Suprapubic skin (tissue), 4 donors: ENCODE results near the gene SIRT3. TPM values are rescaled to one million over a fixed set of nuclear protein-coding genes. Genes with fewer than 3 reads are reported as not detected.

Experiments
- DNase-seq, 2 donors: peaks; one replicate each; pipeline ENCODE4 v3.0.0-alpha.2; 2019; ENCODE audit warnings: low spot score in 2 of 2
- H3K27ac ChIP-seq: fragments of 200-600 bp; sonication (generic); one replicate; pipeline ENCODE4 v1.5.1; 2019
- H3K27me3 ChIP-seq: fragments of 200-600 bp; sonication (generic); one replicate; pipeline ENCODE4 v1.5.1; 2019
- H3K36me3 ChIP-seq: fragments of 200-600 bp; sonication (generic); one replicate; pipeline ENCODE4 v1.5.1; 2019
- H3K4me1 ChIP-seq: fragments of 200-600 bp; sonication (generic); one replicate; pipeline ENCODE4 v1.5.1; 2019
- H3K4me3 ChIP-seq: fragments of 200-600 bp; sonication (generic); one replicate; pipeline ENCODE4 v1.5.1; 2019; ENCODE audit warnings: mild to moderate bottlenecking
- H3K9me3 ChIP-seq: fragments of 200-600 bp; sonication (generic); one replicate; pipeline ENCODE4 v1.5.1; 2019
- EP300 ChIP-seq: sonication (generic); formaldehyde crosslinking; IDR thresholded peaks from one replicate; pipeline ENCODE4 v1.6.1; 2017; ENCODE audit warnings: antibody characterized with exemption
- POLR2A ChIP-seq, 2 donors: fragments of 450-650 bp; IDR thresholded peaks; one replicate each; pipeline ENCODE4 v1.6.1; 2017; ENCODE audit warnings: antibody characterized with exemption in 2 of 2, mild to moderate bottlenecking in 2 of 2, moderate library complexity in 2 of 2
- POLR2AphosphoS5 ChIP-seq, 3 donors: sonication (generic); formaldehyde crosslinking; IDR thresholded peaks; one replicate each; pipeline ENCODE4 v1.6.1; 2017; ENCODE audit warnings: antibody characterized with exemption in 3 of 3
- WGBS: methylation state at CpG from one replicate; pipeline ENCODE4 v1.1.5; 2018; 5-methylcytosine and 5-hydroxymethylcytosine counted together
- total RNA-seq, 4 donors: library from RNA; depleted of rRNA; stranded (reverse); fragments of >200 nt; gene quantifications; one replicate each; pipeline ENCODE4 v1.1.0, GENCODE V29; 2016
- TF ChIP-seq, protein P1 (sequence below), 2 donors: fragments of 200-600 bp in 1 of 2; fragments of 450-650 bp in 1 of 2; sonication (generic) in 1 of 2; IDR thresholded peaks; one replicate each; pipeline ENCODE4 v1.5.1; 2016 to 2019; ENCODE audit warnings: antibody characterized with exemption in 2 of 2, mild to moderate bottlenecking in 1 of 2, moderate library complexity in 1 of 2

Gene SIRT3
- total RNA-seq, 4 donors from 2014 or later, result 9.1 to 20.1 (median 13.3) TPM

DNA sequence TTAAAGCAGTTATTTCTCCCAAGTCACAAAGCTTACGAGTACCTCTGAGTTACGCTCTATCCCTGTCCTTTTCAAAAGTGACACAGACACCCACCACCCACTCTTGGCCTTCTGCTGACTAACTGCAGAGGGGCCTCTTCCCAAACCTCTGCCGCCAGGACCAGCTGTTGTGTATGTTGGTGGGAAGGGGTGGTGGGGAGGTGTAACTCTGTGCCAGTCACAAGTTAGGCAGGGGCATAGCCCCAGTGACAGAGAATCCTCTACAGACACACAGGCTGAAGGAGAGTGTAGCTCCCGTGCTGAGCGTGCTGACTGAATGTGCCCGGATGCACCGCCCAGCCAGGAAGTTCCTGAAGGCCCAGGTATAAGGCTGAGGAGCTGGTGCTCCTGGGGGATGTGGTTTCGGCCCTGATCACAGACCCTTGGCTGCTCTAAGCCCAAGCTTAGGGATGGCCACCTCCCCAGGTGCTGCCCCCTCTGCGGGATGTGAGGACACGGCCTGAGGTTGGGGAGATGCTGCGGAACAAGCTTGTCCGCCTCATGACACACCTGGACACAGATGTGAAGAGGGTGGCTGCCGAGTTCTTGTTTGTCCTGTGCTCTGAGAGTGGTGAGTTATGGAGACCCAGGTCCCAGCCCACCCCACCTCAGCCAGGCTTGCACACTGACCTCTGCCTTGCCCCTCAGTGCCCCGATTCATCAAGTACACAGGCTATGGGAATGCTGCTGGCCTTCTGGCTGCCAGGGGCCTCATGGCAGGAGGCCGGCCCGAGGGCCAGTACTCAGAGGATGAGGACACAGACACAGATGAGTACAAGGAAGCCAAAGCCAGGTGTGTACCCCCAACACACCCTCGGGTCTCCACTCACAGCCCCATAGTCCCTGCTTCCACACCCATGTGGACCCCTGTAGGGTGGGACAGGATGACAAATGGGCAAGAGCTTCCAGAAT lies 23.7 kb downstream of the SIRT3 start:
- no peaks in the 10 kb centered on the region for H3K27me3 ChIP-seq
- TF ChIP-seq, protein P1, sequence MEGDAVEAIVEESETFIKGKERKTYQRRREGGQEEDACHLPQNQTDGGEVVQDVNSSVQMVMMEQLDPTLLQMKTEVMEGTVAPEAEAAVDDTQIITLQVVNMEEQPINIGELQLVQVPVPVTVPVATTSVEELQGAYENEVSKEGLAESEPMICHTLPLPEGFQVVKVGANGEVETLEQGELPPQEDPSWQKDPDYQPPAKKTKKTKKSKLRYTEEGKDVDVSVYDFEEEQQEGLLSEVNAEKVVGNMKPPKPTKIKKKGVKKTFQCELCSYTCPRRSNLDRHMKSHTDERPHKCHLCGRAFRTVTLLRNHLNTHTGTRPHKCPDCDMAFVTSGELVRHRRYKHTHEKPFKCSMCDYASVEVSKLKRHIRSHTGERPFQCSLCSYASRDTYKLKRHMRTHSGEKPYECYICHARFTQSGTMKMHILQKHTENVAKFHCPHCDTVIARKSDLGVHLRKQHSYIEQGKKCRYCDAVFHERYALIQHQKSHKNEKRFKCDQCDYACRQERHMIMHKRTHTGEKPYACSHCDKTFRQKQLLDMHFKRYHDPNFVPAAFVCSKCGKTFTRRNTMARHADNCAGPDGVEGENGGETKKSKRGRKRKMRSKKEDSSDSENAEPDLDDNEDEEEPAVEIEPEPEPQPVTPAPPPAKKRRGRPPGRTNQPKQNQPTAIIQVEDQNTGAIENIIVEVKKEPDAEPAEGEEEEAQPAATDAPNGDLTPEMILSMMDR (IDR thresholded peaks at IDR 0.05), result no peak
- TF ChIP-seq POLR2AphosphoS5 (IDR thresholded peaks at IDR 0.05), result no peak
- no peak for TF ChIP-seq EP300
- no peak for TF ChIP-seq POLR2A (IDR thresholded peaks at IDR 0.05)
- DNase-seq, result peak; percentile 55 to 56
- no peaks in the 10 kb centered on the region for H3K9me3 ChIP-seq
- no peak overlapping the region for H3K4me3 ChIP-seq
- WGBS, result 86% methylated on average over 14 of the region's 17 CpGs
- H3K4me1 ChIP-seq, result peaks cover 24% of the 10 kb centered on the region
- no peak overlapping the region for H3K27ac ChIP-seq
- H3K36me3 ChIP-seq, result peaks cover 68% of the 10 kb centered on the region

DNA sequence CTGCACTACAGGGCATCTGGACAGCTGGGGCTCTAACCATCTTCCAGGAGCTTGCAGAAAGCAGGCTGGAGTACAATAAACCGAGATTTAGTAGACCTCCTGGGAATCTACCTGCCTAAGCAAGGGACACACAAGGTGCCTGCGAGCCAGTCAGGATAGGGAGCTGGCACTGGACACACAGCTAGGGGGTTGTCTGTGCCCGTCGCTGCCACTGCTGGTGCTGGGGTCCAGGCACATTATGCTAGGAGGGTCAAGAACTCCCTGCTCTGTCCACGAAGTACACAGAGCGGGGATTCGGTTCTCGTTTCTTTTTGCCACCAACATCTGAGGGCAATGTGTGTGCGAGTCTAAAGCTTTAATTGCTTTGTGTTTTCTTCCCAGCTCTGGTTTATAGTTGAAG lies 24.4 kb downstream of the SIRT3 start:
- H3K9me3 ChIP-seq, result no peaks in the 10 kb centered on the region
- H3K4me3 ChIP-seq, result no peak overlapping the region
- peak; percentile 26 to 55 for DNase-seq
- no peaks in the 10 kb centered on the region for H3K27me3 ChIP-seq
- H3K36me3 ChIP-seq, result peaks cover 68% of the 10 kb centered on the region
- H3K27ac ChIP-seq, result no peak overlapping the region
- TF ChIP-seq, protein P1 (IDR thresholded peaks at IDR 0.05), result no peak
- no peak for TF ChIP-seq POLR2AphosphoS5 (IDR thresholded peaks at IDR 0.05)
- no peak for TF ChIP-seq POLR2A (IDR thresholded peaks at IDR 0.05)
- no peak for TF ChIP-seq EP300
- peaks cover 24% of the 10 kb centered on the region for H3K4me1 ChIP-seq
- WGBS, result 82% methylated on average over 9 of the region's 9 CpGs

DNA sequence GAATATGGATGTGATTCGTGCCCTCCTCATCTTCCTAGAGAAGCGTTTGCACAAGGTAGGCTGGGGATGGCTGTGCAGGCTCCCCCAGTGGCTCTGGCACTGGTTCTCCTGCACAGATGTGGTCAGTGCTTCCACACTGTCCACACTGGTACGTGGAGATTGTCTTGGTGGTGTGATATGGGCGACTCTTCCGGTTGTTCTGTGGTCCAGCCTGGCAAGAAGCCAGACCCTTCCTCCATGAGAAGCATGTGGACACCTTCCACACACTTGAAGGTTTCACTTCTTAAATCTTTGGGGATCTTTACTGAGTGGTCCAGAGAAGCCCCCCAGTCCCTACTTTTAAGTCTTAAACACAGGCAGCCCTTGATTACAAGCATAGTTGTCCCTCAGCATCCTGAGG lies 24.8 kb downstream of the SIRT3 start:
- Histone ChIP-seq H3K4me1 (peaks cover 27% of the 10 kb centered on the region), H3K27me3 (no peaks in the 10 kb centered on the region), H3K4me3 (no peak overlapping the region), H3K27ac (no peak overlapping the region), H3K9me3 (no peaks in the 10 kb centered on the region), H3K36me3 (peaks cover 68% of the 10 kb centered on the region)
- TF ChIP-seq EP300, result no peak
- TF ChIP-seq, protein P1 (IDR thresholded peaks at IDR 0.05), result no peak
- TF ChIP-seq POLR2A (IDR thresholded peaks at IDR 0.05), result no peak
- TF ChIP-seq POLR2AphosphoS5 (IDR thresholded peaks at IDR 0.05), result no peak
- peak in 1 of 2 donors; percentile 69 for DNase-seq
- WGBS, result 63% methylated on average over 4 of the region's 5 CpGs

DNA sequence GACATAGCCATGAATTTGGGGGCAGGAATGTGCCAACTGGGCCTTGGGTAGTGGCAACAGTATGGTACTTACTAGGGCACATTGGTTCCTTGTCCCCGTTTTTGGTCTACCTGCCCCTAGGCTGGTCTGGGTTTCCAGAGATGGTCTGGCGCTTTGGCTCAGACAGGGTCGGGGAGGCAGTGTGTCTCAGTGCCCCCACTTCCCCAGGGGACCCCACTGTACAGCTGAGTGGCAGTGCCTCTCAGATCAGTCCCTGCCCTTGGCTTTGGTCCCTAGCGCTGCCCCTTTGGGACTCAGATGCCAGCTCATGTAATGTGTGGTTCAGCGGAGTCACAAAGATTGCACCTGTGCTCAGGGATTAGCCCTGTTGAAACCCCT lies 25.4 kb downstream of the SIRT3 start:
- TF ChIP-seq EP300 (no peak), POLR2A (IDR thresholded peaks at IDR 0.05) (no peak)
- TF ChIP-seq, protein P1 (IDR thresholded peaks at IDR 0.05), result no peak
- no peaks in the 10 kb centered on the region for H3K27me3 ChIP-seq
- H3K4me1 ChIP-seq, result peaks cover 32% of the 10 kb centered on the region
- H3K27ac ChIP-seq, result no peak overlapping the region
- no peak overlapping the region for H3K4me3 ChIP-seq
- peak; percentile 57 to 67 for DNase-seq
- H3K36me3 ChIP-seq, result peaks cover 63% of the 10 kb centered on the region
- H3K9me3 ChIP-seq, result no peaks in the 10 kb centered on the region
- 86% methylated on average over 3 of the region's 5 CpGs for WGBS

DNA sequence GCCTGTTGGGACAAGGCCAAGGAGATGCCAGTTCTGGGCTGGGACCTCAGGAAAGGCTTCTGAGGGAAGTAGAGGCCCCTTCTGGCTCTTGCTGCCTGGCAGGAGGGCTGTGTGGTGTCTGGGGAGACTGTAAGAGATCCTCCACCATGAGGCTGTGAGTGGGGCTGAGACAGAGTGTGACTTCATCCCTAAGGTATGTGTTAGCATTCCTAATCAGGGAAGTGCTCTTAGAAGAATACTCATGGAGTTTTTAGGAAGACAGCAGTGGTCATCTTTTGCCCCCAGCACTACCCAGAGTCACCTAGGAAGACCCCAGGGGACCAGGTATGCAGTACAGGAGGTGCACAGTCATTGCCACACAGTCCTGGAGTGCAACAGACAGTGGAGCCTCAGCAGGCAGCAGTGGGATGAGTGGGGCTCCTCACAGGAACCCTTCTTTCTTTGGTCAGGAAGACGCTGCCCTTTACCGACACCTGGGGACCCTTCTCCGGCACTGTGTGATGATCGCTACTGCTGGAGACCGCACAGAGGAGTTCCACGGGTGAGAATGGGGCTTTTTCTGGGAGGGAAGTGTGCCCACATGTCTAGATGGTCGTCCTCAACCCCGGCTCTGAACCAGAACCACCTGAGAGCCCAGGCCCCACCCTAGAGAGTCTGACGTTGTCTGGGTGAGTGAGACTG lies 25.9 kb downstream of the SIRT3 start:
- H3K36me3 ChIP-seq, result peaks cover 63% of the 10 kb centered on the region
- H3K27me3 ChIP-seq, result no peaks in the 10 kb centered on the region
- DNase-seq, result peak; percentile 56 to 67
- TF ChIP-seq EP300, result no peak
- TF ChIP-seq, protein P1 (IDR thresholded peaks at IDR 0.05), result no peak
- TF ChIP-seq POLR2A (IDR thresholded peaks at IDR 0.05), result no peak
- TF ChIP-seq POLR2AphosphoS5 (IDR thresholded peaks at IDR 0.05), result no peak
- peak overlapping the region; percentile 100 for H3K27ac ChIP-seq
- H3K4me1 ChIP-seq, result peaks cover 38% of the 10 kb centered on the region
- 100% methylated on average over 1 of the region's 9 CpGs for whole genome bisulfite sequencing
- H3K4me3 ChIP-seq, result peak overlapping the region; percentile 80
- H3K9me3 ChIP-seq, result no peaks in the 10 kb centered on the region
